HL-60/S4 (cell line): ENCODE data around the gene OLR1.

Source experiments
- in situ Hi-C: fragments of 300-500 bp; cut with MboI; formaldehyde crosslinking; loops from 2 replicates; pipeline ENCODE4 v1.14.3; 2022; ENCODE audit warnings: low sequenced_read_pairs

OLR1 gene

GRCh38 chr12:10111451-10111850 is 60.5 kb downstream of the OLR1 start:
- in situ Hi-C loops = no loop called here

DNA sequence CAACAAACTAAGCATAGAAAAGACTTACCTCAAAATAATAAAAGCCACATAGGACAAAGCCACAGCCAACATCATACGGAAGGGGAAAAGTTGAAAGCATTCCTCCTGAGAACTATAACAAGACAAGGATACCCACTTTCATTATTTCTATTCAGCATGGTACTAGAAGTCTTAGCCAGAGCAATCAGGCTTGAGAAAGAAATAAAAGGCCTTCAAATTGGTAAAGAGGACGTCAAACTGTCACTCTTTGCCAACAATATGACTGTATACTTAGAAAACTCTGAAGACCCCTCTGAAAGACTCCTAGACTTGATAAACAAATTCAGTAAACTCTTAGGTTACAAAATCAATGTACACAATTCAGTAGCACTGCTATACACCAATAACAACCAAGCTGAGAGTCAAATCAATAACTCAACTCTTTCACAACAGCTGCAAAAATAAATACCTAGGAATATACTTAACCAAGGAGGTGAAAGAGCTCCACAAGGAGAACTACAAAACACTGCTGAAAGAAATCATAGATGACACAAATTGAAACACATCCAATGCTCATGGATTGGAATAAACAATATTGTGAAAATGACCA is 61.6 kb downstream of the OLR1 start:
- in situ Hi-C loops = no loop called here
